GM21390 (cell line): ENCODE data around the gene TAOK1.
"Not testable (repeated sequence)": the region's sequence is repeated elsewhere in the genome, so short reads cannot be mapped to it uniquely, and the experiment has no call there.

Experiments used
- ATAC-seq: cut with Tn5 transposase; IDR thresholded peaks from one replicate; pipeline ENCODE4 v1.9.1; 2021; ENCODE audit not compliant: unreplicated experiment

TAOK1 gene

DNA sequence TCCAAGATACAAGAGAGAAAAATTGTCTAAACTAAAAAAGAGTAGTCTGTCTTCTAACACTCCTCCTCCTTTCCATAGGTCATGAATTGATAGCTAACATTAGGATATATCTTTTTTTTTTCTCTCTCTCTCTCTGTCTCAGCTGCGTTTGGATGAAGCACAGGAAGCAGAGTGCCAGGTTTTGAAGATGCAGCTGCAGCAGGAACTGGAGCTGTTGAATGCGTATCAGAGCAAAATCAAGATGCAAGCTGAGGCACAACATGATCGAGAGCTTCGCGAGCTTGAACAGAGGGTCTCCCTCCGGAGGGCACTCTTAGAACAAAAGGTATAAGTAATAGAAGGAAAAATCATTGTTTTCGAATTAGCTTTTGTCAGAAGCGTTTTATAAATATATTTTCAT is 143.8 kb downstream of the TAOK1 start:
- ATAC-seq = no peak

DNA sequence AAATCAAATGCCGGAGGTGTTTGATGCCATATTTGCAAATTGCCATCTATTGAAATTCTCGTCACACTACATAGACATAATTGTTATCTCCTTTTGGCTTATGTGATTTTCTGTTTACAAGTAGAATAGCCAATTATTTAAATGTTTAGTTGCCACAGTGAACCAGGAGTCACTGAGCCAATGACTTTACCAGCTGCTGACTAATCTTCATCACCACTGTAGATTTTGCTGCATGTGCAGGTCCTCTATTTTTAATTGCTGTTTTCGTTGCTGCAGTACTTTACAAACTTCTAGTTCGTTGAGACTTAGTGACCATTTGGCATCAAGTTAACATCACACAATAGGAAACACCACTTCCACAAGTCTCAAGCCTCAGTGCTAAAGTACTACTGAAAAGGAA is 153.9 kb downstream of the TAOK1 start:
- ATAC-seq = no peak

DNA sequence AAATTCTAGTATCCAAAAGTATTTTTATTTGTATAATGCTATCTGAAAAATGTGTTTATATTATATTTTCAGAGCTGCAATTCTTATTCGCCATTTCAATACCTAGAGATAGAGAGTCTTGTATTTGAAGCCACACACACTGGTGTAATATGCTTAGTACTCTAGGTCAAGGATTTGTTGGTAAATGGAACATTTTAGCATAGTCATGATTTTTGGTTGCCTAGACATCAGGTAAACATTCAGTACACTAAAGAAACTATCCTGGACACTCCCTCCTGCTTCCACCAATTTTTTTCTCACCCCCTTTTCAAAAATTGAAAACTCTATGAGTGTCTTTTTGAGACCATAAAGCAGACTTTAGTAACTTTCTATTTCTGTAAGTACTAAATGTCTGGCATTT is 155.9 kb downstream of the TAOK1 start:
- no peak for ATAC-seq

DNA sequence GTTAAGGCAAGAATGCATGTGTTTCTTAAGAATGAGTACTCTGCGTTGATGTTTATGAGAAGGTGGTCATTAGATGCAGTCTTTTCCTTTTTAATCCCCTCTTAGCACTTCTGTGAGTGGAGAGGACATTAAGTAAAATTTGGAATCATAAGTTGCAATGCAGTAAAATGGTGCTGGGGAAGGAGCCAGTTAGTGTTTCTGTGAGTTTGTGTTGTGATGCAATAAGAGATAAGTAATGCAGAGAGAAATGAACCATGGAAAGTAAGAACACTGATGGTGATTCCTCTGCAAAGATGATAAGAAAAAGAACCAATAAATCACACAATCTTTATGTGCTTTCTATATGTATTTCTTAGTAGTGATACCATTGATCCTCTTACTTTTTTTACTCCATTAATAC is 156.7 kb downstream of the TAOK1 start:
- ATAC-seq = no peak

DNA sequence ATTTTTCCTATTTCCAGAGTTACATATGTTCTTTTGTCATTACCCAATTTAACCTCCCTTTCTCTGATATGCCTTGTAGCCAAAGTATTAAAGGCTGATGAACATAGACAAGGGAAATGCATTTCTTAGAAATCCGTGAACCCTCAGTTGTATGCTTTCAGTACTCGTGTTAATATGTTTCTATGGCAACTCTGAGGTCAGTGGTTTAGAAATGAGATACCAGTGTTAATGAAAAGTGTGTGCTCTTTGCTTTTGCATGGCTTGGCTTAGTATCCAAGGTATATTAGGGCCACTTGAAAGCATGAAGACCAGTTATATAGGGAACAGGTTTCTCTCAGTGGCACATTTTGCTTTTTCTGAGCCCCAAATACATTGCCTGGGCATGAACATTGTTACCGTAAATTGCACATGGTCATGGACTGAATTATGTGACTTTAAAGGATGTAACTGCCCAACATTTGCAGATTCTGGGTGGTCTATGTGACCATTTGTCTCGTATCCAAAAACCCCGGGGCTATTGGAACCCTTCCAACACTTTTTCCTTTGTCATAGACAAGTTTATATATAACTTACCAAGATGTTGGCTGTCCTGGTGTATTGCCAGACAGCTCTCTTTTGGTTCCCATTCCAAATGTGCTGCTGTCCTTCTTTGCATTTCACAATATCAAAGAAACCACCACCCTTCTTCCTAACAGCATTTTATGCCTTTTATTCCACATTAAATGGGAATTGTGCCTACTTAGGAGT is 159.2 kb downstream of the TAOK1 start:
- ATAC-seq = no peak

DNA sequence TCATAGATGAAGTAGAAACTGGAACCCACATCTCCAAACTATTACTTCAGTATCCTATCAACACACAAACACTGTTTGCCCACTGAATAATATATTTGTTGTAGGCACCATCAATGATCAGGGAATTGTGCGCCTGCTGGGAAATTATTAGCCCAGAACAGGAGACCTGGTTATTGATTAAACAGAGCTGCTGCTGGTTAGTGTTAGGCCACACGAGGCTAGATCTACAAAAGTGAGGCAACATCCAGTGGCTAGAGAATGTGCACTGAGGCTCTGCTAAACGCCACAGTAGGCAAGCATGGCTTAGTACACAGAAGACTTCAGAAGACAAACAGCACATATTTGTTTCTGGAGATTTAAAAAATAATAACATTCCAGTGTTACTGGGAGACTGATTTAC is 165.7 kb downstream of the TAOK1 start:
- ATAC-seq = no peak

DNA sequence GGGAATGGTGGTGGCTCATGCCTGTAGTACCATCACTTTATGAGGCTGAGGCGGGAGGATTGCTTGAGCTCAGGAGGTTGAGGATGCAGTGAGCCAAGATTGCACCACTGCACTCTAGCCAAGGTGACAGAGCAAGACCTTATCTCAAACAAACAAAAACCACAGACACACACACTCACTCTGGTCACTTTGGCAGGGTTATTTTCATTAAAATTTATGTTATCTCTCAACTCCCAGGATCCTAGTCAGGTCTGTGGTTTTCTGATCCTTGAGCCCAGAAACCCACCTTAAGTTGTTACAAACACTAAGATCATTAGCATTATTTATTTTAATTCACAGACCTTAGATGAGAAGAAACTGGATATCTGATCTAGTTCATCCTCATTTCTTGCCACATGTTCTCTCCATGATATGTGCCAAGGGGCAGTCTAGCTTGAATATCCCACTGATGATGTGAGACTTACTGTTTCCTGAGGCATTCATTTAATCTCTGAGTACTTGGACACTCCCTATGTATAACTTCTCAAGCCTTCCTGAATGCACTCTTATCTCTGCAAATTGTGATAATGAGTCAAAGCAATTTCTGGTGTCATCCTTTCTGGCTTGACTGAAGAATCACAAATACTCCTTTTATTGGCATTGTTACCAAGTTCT is 167.0 kb downstream of the TAOK1 start:
- no peak for ATAC-seq

DNA sequence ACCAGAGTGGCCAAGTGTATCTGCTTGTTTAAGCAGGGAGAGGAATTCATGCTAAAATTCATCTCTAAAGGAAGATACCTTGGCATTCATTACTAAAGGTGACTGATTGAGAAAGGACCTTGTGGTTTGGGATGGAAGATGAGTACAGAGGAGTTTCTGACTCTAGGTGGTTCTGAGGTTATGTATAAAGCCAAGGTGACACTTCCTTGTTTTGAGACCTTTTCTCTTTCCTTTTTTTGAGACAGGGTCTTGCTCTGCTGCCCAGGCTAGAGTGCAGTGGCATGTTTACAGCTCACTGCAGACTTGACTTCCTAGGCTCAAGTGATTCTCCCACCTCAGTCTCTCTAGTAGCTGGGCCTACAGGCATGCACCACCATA is 167.6 kb downstream of the TAOK1 start:
- ATAC-seq = no peak

DNA sequence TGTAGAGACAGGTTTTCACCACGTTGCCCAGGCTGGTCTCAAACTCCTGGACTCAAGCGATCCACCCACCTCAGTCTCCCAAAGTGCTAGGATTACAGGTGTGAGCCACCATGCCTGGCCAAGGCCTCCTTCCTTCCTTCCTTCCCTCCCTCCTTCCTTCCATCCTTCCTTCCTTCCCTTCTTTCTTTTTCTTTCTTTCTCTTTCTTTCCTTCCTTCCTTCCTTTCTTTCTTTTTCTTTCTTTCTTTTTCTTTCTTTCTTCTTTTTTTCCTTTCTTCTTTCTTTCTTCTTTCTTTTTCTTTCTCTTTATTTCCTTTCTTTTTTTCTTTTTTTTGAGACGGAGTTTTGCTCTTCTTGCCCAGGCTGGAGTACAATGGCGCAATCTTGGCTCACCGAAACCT is 168.0 kb downstream of the TAOK1 start:
- ATAC-seq = not testable (repeated sequence)

DNA sequence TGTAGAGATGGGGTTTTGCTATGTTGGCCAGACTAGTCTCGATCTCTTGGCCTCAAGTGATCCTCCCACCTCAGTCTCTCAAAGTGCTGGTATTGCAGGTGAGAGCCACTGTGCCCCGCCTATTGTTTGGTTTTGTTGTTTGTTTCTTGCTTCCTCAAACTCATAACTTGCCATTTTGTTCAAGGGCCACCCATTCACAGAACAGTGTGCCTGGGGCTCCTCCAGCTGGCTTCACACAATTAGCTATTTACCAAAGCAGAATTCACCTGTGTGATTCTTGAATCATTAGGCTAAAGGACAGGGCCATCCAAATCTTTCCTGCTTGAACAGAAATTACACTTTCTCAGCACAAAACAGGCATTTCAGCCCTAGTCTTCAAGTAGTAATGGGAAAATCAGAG is 169.5 kb downstream of the TAOK1 start:
- ATAC-seq = no peak

DNA sequence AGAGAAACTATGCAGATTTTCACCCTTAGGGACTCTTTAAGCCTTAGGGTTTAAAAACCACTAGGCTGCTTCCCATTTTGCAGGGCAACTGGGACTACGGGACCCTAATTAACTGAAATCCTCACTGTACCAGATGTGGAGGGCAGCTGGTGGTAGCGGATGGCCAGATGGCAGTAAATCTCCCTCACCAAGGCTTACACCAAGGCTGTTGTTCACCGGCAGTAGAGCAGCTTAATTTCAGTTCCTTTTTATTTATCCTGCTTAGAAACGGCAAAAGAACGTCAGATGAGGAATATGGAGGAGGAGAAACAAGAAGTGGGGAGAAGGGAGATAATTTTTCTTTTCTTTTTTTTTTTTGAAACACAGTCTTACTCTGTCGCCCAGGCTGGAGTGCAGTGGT is 170.2 kb downstream of the TAOK1 start:
- no peak for ATAC-seq

DNA sequence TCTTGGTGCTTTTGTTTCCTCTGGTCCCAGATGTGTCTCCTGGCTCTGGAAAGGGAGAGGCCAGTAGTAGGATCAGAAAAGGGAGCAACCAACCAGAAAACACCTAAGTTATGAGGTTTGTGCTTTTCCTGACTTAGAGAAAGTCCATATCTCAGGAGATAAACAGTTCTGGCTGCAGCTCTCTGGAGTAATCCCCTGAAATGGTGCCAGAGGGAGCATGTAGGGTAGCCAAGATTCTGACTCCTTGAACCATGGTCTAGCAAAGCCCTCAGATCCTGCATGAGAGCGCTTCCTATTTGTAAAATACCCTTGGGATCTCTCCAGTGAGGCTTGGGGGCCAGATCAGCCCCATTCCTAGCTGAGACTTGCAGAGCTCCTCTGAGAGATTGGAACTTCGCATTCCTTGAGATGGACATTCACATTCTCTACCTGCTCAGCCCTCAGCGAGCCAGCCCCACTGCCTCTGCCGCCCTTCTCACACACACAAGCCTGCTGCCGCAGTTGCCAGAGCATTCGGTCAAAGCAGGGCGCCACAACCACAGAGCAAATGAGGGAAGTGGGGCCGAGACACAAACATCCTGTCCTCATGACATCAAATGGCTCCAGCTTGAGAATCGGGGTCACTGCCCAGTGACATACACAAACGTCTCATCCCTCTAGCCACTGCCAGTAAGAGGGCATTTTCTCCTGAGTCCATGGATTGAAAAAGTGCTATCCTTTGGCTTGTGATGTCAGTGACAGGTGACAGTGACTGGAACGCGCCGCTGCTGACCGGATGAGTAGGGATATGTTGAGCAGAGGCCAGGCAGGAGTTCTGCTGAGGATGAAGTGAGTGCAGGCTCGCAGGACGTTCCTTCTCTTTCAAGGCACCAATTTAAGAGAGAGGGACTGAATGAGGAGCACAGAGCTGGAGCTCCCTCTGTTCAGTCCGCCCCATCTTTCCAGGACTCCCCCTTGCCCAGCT is 171.7 kb downstream of the TAOK1 start:
- ATAC-seq = no peak

DNA sequence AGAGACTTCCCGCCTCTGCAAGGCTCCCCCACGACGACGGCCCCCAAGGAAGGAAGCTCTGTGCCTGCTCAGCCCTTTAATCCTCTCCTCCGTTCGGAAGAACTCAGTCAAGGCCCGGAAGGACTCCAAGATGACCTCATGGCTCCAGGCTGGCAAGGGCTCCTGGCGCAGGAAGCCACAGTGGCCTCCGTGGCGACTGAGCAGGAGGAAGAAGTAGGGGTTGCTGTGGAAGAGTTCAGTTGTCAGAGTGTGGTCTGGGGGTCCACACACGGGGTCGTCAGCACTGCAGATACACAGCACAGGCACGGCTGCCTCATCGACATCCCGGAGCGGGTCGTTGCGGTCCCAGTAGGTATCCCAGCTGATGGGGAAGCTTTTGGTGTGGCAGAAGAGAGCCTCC is 172.5 kb downstream of the TAOK1 start:
- ATAC-seq = no peak

DNA sequence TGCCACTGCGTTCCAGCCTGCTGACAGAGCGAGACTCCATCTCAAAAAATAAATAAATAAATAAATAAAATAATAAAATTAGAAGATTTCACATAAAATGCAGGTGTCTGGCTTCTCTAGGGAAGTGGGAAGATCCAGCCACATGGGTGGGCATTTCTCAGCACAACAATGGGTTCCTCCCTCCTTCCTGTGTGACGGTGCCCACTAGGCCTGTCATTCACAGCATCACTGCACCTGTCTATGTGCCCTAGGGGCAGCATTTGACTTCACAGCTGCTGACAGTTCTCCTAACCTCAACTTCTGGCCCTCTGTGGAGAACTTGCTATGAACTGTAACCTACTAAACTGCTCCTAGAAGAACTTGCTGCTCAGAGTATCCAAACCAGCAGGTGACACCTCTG is 173.7 kb downstream of the TAOK1 start:
- no peak for ATAC-seq

DNA sequence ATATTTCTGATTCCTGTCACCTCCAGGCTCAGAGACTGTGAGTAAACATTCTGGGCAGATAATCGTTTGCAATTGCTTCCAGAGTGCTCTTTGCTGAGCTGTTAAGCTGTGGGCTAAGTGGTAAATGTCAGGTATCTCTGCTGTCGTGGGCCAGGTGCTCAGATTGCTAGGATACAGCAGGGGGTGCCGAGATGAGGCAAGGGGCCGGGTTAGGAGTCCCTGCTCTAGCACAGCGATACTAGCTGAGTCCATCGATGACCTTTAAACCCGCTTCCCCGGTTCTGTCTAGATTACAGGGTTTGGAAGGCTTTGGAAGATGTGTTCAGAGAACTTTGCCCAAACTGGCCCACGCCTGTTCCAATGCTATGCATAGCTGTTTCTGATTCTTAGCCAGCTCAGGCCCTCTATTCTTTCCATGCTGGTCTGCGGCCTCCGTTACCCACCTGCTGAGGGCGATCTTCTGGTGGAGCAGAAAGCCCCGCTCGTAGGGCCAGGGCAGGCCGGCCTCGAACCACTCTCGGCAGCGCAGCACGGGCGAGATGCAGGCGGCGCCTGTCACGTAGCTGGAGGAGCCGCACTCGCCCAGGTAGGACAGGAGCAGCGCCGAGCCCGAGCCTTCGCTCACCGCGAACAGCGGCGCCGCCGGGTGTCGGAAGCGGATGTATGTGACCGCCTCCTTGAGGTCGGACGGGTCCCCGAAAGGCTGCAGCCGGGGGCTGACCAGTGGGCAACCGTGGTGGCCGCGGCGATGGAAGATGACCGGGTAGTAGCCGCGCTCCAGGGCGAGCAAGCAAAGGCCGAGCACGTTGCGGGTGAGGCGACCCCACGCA is 175.7 kb downstream of the TAOK1 start:
- no peak for ATAC-seq

DNA sequence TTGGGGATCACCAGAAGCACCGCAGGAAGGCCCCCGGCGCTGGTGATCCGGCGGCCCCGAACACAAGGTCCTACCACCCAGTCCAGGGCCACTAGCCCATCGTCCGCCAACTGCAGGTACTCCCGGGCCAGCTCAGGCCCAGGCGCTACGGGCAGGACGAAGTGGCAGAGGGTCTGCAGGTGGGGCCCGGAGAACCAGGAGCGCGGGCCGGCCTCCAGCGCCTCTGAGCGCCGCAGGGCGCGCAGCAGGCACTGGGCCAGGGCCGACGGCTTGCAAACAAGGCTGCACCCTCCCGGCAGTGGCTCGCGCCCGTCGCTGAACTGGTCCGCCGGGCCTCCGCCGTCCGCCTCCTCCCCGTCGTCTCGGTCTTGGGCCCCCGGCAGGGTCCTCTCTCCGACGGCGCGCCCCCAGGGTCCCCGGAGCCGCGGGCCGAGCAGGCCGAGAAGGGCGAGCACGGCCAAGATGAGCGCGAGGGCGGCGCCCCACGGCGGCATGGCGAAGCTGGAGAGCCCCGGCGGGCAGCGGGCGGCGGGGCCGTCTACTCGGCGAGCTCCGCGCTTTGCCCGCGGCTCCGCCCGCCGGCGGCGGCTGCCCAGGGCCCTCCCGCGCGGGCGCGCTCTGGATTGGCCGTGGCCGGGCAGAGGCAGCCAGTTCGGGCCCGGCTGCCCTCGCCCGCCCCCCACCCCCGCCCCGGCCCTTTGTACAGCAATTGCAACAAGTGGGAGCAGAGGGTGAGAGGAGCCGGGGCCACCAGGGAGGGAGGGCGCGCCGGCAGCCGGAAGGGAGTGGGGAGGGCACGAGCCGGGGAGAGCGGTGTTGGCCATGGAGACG is 176.5 kb downstream of the TAOK1 start, which contains the start of gene ABHD15:
Gene ABHD15, minus strand, starts transcription at position 565 of the 831 bp plus-strand sequence. Its CDS starts 71 bp downstream, at position 494.
- ATAC-seq = no peak

DNA sequence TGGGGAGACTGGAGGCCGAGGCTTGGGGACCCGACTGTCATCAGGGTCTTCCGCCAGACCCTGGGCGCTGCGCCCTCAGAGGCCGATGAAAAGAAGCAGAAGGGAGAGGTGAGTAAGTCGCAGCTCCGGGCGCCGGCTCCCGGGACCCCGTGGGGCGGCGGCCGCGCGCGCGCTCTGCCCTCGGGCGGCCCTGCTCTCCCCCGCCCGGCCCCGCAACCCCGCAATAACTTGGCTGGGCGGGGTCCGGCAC is 177.1 kb downstream of the TAOK1 start:
- ATAC-seq = no peak

DNA sequence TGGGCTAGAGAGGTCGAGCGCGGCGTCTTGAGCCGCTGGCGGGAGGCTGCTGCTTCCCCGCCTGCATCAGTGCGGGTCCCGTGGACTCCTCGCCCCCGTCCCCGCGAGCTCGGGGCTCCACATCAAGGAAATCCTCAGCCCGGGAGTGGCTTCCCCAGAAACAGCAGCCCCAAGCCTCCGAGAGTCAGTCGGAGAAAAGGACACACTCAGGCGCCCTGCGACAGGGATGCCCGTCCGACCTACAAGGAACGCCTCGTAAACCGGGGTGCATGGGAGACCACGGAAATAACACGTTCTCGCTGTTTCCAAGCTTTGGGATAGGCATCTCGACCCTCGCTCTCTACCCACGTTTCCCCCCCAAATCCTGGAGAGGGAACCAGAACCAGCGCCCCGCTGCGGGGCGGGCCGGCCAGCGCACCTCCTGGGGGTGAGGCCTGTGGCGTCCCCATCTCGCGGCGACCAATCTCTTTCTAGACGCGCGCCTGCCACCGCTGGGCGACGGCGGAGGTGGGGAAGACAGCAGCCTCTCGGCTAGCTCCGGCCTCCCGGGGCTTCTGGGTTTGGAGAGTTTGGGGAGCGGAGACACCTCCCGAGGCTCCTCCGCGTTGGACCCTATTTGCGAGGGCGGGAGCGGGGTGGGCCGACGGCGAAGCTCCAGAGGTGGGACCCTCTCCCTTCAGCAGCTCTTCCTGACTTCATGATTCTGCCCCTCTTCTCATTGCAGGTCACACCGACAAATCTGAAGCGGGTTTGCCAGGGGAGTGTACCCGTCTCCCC is 177.6 kb downstream of the TAOK1 start:
- ATAC-seq = peak; percentile 42
